ENCODE data around the gene LIPC. TPM values are rescaled to one million over a fixed set of nuclear protein-coding genes. Genes with fewer than 3 reads are reported as not detected.

The LIPC gene
- total and polyA plus RNA-seq, 12 donors, result 0.22 to 1.3 (median 0.42) TPM; not detected in 1

- TF ChIP-seq CTCF (IDR thresholded peaks at IDR 0.05), result no peak
- 77 to 83% methylated on average over 1 of the region's 1 CpG for WGBS, 2 donors
- H3K27me3 ChIP-seq, result no peaks in the 10 kb centered on the region
- H3K4me3 ChIP-seq, result no peak overlapping the region
- DNase-seq (no peak), ATAC-seq (no peak)
- peaks cover 0 to 8% (median 1%) of the 10 kb centered on the region in 11 donors for H3K9me3 ChIP-seq
- intact Hi-C loops (cut with DNase I), result no loop called here
- peaks cover 0 to 88% (median 9%) of the 10 kb centered on the region in 9 donors for H3K36me3 ChIP-seq
- H3K4me1 ChIP-seq, result peaks cover 0 to 11% (median 0%) of the 10 kb centered on the region in 9 donors
- H3K27ac ChIP-seq, result no peak overlapping the region
These were observed 176.9 kb downstream of the LIPC start for GRCh38 chr15:58608711-58609110.

- peaks cover 0 to 11% (median 0%) of the 10 kb centered on the region in 9 donors for H3K4me1 ChIP-seq
- intact Hi-C loops (cut with DNase I), result no loop called here
- peaks cover 0 to 92% (median 18%) of the 10 kb centered on the region in 9 donors for H3K36me3 ChIP-seq
- no peak overlapping the region for H3K4me3 ChIP-seq
- DNase-seq (no peak), ATAC-seq (peak in 1 of 8 donors; percentile 38)
- no peaks in the 10 kb centered on the region for H3K27me3 ChIP-seq
- H3K27ac ChIP-seq, result no peak overlapping the region
- H3K9me3 ChIP-seq, result peaks cover 0 to 41% (median 10%) of the 10 kb centered on the region in 11 donors
- WGBS, 2 donors, result 95 to 96% methylated on average over 6 of the region's 6 CpGs
- TF ChIP-seq CTCF (IDR thresholded peaks at IDR 0.05), result no peak
These were observed 180.2 kb downstream of the LIPC start for GRCh38 chr15:58611731-58612676.

- intact Hi-C loops (cut with DNase I), result no loop called here
- no peak for DNase-seq
- 94 to 96% methylated on average over 1 of the region's 1 CpG for WGBS, 2 donors
- Histone ChIP-seq H3K27ac (no peak overlapping the region), H3K4me3 (no peak overlapping the region), H3K9me3 (peaks cover 0 to 60% (median 19%) of the 10 kb centered on the region in 11 donors), H3K4me1 (no peaks in the 10 kb centered on the region), H3K36me3 (peaks cover 0 to 88% (median 21%) of the 10 kb centered on the region in 9 donors), H3K27me3 (no peaks in the 10 kb centered on the region)
- no peak for ATAC-seq
- no peak for TF ChIP-seq CTCF (IDR thresholded peaks at IDR 0.05)
These were observed 184.4 kb downstream of the LIPC start for GRCh38 chr15:58616171-58616570.

Data from heart right ventricle (tissue), 16 donors.